Measurements from ENCODE around the gene EYA4.

Gene EYA4

DNA sequence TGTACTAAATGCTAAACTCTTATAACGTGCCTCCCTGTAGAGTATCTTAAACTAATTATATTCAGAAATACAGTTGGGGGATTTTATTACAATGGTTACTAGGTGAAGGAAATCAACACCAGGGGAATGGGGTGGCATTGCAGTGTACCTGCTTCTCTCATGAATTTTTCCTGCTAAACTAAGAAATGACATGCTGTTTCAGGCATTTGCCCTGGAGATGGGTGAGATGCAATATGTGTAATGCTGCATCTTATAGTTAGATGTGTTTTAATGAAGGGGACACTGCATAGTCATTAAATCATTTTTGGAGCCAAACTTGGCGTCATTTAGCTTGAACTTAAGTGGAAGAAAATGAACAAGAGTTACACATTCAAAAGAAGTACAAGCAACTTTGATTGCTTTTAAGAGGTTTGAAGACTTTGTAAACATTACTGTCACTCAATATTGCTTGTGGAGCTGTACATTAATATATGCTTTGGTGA, 4.3 kb downstream of the EYA4 start (continued):
- TF ChIP-seq, protein P1, sequence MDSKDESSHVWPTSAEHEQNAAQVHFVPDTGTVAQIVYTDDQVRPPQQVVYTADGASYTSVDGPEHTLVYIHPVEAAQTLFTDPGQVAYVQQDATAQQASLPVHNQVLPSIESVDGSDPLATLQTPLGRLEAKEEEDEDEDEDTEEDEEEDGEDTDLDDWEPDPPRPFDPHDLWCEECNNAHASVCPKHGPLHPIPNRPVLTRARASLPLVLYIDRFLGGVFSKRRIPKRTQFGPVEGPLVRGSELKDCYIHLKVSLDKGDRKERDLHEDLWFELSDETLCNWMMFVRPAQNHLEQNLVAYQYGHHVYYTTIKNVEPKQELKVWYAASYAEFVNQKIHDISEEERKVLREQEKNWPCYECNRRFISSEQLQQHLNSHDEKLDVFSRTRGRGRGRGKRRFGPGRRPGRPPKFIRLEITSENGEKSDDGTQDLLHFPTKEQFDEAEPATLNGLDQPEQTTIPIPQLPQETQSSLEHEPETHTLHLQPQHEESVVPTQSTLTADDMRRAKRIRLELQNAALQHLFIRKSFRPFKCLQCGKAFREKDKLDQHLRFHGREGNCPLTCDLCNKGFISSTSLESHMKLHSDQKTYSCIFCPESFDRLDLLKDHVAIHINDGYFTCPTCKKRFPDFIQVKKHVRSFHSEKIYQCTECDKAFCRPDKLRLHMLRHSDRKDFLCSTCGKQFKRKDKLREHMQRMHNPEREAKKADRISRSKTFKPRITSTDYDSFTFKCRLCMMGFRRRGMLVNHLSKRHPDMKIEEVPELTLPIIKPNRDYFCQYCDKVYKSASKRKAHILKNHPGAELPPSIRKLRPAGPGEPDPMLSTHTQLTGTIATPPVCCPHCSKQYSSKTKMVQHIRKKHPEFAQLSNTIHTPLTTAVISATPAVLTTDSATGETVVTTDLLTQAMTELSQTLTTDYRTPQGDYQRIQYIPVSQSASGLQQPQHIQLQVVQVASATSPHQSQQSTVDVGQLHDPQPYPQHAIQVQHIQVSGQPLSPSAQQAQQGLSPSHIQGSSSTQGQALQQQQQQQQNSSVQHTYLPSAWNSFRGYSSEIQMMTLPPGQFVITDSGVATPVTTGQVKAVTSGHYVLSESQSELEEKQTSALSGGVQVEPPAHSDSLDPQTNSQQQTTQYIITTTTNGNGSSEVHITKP (tag by site-specific recombination; IDR thresholded peaks at IDR 0.05) = no peak
- TF ChIP-seq, protein P2, sequence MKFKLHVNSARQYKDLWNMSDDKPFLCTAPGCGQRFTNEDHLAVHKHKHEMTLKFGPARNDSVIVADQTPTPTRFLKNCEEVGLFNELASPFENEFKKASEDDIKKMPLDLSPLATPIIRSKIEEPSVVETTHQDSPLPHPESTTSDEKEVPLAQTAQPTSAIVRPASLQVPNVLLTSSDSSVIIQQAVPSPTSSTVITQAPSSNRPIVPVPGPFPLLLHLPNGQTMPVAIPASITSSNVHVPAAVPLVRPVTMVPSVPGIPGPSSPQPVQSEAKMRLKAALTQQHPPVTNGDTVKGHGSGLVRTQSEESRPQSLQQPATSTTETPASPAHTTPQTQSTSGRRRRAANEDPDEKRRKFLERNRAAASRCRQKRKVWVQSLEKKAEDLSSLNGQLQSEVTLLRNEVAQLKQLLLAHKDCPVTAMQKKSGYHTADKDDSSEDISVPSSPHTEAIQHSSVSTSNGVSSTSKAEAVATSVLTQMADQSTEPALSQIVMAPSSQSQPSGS (tag by site-specific recombination; IDR thresholded peaks at IDR 0.05; ENCODE audit: low read depth) = 0 out of 2 replicates have a peak, but pooled peaks have one; percentile 5
- TF ChIP-seq ZNF391 (tag by site-specific recombination; IDR thresholded peaks at IDR 0.05; ENCODE audit: borderline replicate concordance, low read depth) (peak; percentile 73; the same call in 1 of the 2 replicates), FEZF1 (tag by site-specific recombination; IDR thresholded peaks at IDR 0.05) (peak; percentile 77), ZNF623 (tag by site-specific recombination; IDR thresholded peaks at IDR 0.05) (no peak), ZNF768 (tag by site-specific recombination; IDR thresholded peaks at IDR 0.05) (no peak), ZSCAN23 (tag by site-specific recombination; IDR thresholded peaks at IDR 0.05) (peak; percentile 56; the same call in 1 of the 2 replicates)
- TF ChIP-seq, protein P3, sequence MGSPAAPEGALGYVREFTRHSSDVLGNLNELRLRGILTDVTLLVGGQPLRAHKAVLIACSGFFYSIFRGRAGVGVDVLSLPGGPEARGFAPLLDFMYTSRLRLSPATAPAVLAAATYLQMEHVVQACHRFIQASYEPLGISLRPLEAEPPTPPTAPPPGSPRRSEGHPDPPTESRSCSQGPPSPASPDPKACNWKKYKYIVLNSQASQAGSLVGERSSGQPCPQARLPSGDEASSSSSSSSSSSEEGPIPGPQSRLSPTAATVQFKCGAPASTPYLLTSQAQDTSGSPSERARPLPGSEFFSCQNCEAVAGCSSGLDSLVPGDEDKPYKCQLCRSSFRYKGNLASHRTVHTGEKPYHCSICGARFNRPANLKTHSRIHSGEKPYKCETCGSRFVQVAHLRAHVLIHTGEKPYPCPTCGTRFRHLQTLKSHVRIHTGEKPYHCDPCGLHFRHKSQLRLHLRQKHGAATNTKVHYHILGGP (tag by site-specific recombination; IDR thresholded peaks at IDR 0.05) = no peak
- TF ChIP-seq, protein P4, sequence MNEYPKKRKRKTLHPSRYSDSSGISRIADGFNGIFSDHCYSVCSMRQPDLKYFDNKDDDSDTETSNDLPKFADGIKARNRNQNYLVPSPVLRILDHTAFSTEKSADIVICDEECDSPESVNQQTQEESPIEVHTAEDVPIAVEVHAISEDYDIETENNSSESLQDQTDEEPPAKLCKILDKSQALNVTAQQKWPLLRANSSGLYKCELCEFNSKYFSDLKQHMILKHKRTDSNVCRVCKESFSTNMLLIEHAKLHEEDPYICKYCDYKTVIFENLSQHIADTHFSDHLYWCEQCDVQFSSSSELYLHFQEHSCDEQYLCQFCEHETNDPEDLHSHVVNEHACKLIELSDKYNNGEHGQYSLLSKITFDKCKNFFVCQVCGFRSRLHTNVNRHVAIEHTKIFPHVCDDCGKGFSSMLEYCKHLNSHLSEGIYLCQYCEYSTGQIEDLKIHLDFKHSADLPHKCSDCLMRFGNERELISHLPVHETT (tag by site-specific recombination; IDR thresholded peaks at IDR 0.05) = peak; percentile 70; the same call in 1 of the 2 replicates

DNA sequence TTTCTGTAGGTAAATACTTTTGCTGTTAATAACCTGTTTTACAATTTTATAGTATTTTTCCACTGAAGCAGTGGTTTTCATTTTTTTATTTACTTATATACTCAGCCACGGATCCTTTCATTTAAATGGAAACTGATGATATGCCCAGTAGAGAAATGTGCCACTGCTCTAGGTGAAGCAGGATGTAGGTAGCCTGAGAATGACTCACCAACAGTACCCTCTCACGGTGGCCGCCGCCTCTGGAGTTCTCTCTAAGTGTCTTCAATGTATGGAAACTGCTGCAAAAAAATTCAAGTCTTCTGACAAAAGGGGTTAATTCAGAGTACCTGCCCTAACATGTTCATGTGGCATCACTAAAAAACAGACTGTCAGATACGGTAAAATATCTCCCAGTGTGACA, 6.4 kb downstream of the EYA4 start:
- Histone ChIP-seq H3K36me3 (ENCODE audit: control insufficient read depth in 2 of 2, insufficient read depth in 1 of 2, low read length in 2 of 2) (no peaks in the 10 kb centered on the region), H3K4me1 (ENCODE audit: control insufficient read depth, insufficient read depth, low read length) (peaks cover 62% of the 10 kb centered on the region), H3K4me3 (ENCODE audit: low read depth, low read length) (no peak overlapping the region), H3K9me3 (ENCODE audit: control insufficient read depth, insufficient read depth, low read depth, low read length) (no peaks in the 10 kb centered on the region), H3K27ac (ENCODE audit: extremely low read depth, low read depth, low read length) (peak overlapping the region; percentile 8; the same call in 1 of the 2 replicates)
- ChIA-PET CTCF (interaction anchor here (0.7 to 1.5 kb wide), 2 partner anchors 270 to 304 kb away, joined by 3 to 4 read pairs; no protein-coding TSS in a partner anchor), POLR2A (no interaction called here)
- no peak for TF ChIP-seq ZBTB1 (tag by site-specific recombination; IDR thresholded peaks at IDR 0.05)
- no peak for TF ChIP-seq ZNF404 (tag by site-specific recombination; IDR thresholded peaks at IDR 0.05)
- TF ChIP-seq ZNF747 (tag by site-specific recombination; IDR thresholded peaks at IDR 0.05) = no peak
- TF ChIP-seq, protein P5, sequence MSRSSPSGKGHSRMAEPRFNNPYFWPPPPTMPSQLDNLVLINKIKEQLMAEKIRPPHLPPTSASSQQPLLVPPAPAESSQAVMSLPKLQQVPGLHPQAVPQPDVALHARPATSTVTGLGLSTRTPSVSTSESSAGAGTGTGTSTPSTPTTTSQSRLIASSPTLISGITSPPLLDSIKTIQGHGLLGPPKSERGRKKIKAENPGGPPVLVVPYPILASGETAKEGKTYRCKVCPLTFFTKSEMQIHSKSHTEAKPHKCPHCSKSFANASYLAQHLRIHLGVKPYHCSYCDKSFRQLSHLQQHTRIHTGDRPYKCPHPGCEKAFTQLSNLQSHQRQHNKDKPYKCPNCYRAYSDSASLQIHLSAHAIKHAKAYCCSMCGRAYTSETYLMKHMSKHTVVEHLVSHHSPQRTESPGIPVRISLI (tag by site-specific recombination; IDR thresholded peaks at IDR 0.05) = 0 out of 2 replicates have a peak, but pooled peaks have one; percentile 21
- no peak for TF ChIP-seq GFI1B (tag by site-specific recombination; IDR thresholded peaks at IDR 0.05)
- peak; percentile 41 for TF ChIP-seq PRDM1 (tag by site-specific recombination; IDR thresholded peaks at IDR 0.05)
- TF ChIP-seq SP3 (tag by site-specific recombination; IDR thresholded peaks at IDR 0.05) = no peak
- no peak for TF ChIP-seq ZNF335 (tag by site-specific recombination; conservative IDR thresholded peaks at IDR 0.05)
- TF ChIP-seq ZNF660 (tag by site-specific recombination; IDR thresholded peaks at IDR 0.05) = 0 out of 2 replicates have a peak, but pooled peaks have one; percentile 46
- TF ChIP-seq, protein P6, sequence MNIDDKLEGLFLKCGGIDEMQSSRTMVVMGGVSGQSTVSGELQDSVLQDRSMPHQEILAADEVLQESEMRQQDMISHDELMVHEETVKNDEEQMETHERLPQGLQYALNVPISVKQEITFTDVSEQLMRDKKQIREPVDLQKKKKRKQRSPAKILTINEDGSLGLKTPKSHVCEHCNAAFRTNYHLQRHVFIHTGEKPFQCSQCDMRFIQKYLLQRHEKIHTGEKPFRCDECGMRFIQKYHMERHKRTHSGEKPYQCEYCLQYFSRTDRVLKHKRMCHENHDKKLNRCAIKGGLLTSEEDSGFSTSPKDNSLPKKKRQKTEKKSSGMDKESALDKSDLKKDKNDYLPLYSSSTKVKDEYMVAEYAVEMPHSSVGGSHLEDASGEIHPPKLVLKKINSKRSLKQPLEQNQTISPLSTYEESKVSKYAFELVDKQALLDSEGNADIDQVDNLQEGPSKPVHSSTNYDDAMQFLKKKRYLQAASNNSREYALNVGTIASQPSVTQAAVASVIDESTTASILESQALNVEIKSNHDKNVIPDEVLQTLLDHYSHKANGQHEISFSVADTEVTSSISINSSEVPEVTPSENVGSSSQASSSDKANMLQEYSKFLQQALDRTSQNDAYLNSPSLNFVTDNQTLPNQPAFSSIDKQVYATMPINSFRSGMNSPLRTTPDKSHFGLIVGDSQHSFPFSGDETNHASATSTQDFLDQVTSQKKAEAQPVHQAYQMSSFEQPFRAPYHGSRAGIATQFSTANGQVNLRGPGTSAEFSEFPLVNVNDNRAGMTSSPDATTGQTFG (tag by site-specific recombination; IDR thresholded peaks at IDR 0.05; ENCODE audit: borderline replicate concordance) = no peak
- TF ChIP-seq ZNF223 (tag by site-specific recombination; IDR thresholded peaks at IDR 0.05) = no peak
- TF ChIP-seq, protein P7, sequence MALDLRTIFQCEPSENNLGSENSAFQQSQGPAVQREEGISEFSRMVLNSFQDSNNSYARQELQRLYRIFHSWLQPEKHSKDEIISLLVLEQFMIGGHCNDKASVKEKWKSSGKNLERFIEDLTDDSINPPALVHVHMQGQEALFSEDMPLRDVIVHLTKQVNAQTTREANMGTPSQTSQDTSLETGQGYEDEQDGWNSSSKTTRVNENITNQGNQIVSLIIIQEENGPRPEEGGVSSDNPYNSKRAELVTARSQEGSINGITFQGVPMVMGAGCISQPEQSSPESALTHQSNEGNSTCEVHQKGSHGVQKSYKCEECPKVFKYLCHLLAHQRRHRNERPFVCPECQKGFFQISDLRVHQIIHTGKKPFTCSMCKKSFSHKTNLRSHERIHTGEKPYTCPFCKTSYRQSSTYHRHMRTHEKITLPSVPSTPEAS (tag by site-specific recombination; IDR thresholded peaks at IDR 0.05) = no peak
- TF ChIP-seq, protein P4 (tag by site-specific recombination; IDR thresholded peaks at IDR 0.05) = no peak
